GM18508 (cell line): ENCODE measurements around the gene CTXN3.

ENCODE experiments used
- ATAC-seq: cut with Tn5 transposase; IDR thresholded peaks from one replicate; pipeline ENCODE4 v1.9.1; 2021; ENCODE audit warnings: moderate number of reproducible peaks; ENCODE audit not compliant: insufficient read depth, unreplicated experiment

CTXN3 gene

DNA sequence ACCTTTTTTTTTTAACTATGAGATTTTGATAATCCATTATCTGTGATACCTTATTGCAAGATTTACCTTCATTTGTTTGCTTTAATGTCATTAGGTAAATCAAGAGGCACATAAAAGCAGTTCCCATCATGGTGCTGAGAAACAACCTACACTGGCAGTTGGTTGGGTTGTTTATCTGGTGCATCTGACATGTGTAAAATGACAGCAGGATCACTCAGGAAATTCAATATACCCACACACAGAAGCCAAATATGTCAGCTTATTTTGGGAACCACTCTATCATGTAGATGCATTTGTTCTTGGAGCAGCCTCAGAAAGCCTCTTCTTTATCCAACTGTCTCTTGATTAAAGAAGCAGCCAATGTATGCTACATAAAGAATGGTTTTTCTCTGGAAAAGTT is 46.5 kb downstream of the CTXN3 start:
- no peak for ATAC-seq

DNA sequence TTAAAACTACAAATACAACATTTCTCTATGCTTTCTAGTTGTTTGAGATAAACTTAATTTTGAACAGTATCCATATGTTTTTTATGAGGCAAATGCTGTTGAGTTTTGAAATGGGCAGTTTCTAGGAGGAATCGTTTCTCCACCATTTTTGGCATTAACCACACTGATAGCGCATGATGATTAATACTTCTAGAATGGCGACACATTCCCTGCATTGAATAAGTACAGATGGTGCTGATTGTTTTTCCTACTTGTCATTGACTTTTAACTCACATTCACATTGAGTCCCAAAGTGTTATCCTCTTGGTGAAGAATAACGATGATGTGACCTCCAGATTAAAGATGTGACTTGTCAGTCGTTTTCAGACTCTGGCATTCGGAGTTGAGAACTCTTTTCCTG is 47.8 kb downstream of the CTXN3 start:
- no peak for ATAC-seq

DNA sequence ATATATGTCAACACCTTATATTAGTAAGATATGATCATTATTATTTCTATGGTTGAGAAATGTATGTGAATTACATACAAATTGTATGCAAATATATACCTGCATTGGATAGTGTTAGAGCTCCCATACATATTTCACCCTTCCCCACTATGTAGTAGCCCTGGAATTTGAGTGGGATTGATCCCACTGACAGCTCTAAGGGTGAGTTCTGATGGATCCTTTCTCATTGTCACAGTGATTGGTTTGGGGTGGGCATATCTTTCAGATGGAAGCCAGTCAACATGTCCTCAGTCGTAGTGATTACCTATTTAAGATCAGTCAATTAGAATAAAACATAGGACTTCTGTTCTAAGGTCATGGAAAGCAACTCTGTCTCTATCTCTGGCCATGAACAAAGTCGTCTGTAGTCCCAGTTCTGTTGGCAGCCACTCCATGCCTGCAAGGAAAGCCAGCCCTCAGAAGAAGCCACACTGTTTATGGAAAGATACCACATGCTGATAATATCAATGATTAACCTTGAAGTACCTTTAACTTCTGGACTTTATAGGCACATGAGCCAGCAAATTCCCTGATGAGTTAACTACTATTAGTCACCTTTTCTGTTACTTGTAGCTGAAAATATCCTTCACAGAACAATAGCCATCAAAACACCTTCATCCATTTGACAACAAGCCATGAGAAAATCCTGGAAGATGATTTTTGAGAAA is 49.2 kb downstream of the CTXN3 start:
- no peak for ATAC-seq

DNA sequence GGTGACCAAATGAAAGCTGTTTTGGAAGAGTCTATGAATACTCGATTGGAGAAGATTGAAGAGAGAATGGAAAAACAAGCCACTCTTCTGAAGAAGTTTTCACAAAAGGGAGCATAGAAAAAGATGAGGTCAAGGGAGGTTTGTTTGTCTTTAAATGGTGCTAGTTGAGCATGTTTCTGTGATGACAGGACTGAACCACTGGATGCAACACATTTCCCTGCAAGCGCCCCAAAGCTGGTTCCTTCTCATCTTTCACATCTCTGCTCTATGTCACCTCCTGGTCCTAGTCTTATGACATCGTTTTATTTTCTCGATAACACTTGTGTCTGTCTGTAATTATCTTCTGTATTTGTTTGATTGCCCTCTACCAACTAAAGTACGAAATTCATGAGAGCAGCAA is 50.5 kb downstream of the CTXN3 start:
- ATAC-seq: no peak

DNA sequence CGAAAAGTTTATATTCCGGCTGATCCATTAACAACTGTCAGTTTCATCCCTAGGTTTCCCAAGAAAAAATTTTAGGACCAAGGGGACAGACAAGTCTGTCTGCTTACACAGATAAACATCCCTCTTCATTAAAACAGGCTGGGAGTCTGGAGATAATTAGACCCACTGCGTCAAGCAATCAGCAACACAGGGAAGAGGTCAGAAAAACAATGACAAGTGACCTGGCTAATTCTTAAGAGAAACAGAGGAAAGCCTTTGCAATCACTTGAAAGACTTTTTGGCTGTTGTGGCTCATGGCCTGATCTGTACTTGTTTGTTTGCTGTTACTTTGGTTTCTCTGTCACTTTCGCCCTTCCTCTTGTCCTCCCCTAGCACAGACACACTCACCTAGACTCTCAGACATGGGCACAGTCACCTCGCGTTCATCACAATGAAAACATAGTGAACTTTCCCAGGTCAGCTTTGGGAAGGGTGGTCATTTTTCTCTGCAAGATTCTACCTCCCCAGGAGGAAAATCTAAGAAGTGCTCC is 51.4 kb downstream of the CTXN3 start:
- no peak for ATAC-seq

DNA sequence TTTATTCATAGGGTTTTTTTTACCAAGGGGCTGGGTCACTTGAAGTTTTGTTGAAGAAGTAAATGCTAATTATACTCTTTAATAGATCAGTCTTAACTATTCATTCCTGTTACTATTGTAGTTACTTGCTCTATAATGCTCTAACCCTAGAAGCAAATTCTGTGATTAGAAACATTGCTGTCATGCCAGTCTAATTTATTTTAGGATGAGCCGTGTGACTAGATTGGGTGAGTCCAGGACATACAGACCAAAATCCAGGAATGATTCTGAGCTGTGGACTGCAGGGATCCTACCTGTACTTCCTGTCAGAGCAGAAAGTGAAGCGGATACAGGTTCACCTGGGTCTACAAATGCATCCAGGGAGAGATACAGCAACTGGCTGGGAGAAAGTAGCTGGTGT is 53.6 kb downstream of the CTXN3 start:
- no peak for ATAC-seq

DNA sequence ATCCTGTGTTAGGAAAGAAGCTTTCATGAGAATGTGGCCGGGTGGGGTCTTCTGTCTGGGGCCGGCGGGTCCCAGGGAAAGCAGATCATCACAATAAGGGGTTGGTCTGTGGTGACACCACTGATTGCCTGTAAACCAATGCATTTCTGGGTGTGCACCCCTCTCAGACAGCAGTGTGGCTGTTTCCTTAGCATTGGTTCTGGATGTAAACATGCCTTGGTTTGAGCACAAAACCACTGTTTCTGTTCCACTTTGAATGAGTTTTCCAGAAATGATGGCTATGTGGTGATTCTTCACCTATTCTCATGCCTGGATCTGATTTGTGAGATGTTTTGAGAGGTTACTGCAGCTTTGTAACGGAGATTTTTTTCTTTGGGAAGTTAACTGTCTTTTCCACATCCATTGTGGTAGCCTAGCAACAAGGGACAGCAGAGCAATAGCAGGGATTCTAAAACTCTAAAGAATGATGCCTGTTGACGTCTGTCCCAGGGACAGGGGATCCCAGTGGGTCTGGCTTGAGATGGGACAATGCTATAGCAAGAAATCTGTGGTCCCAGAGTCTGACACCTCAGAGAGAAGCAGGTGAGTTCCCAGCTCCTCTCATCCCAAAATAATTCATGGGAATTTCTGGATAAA is 54.2 kb downstream of the CTXN3 start, which contains the start of gene CCDC192:
CCDC192 (plus strand) TSS at position 466 of the 636 bp plus-strand sequence; CDS start at position 521, 55 bp downstream.
- no peak for ATAC-seq

DNA sequence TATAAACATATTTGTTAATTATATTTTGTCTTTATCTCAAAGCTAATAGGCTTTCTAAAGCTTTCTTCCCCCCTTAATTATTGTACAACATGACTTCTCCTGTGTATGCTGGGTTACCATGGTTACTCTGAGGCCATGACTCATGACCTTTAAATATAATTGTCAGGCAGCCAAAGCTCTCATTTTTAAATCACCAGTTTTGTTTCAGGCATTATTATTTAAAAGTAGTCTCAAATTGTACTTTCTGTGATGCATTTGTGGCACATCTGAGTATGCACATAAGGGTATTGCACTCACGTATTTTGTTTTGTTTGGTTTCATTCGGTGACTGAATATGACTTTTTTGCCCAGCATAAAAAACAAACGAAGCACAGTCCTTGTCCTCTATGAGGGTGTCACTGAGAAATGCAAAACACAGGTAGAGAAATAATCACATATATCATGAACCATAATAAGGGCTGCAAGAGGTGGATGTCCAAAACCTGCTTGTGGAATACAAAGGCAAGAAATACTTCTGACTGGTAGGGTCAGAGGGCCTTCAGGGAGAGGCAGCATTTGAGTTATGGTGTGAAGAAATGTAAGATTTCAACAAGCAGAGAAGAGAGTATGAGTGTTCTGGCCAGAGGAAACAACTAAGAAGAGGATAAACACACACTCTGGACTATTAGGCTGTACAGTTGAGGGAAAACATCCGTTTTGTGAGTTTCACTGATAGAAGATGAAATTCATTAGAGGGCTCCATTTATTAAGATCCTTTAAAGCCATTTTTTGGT is 56.4 kb downstream of the CTXN3 start:
- no peak for ATAC-seq

DNA sequence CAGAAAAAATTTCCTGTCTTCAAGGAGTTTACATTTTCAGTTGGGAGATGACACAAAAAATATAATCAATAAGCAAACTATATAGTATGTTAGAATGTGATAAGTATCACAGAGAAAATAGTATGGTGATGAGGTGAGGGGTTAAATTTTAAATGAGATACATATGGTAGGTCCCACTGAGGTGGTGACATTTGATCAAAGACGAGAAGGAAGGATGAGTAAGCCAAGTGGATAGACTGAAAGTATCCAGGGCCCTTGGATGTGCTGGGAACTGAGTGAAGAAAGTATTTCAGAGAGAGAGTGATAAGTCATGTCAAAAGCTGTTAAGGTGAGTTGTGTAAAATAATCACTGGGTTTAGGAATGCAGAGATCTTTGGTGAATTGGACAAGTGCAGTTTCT is 57.8 kb downstream of the CTXN3 start:
- ATAC-seq: no peak

DNA sequence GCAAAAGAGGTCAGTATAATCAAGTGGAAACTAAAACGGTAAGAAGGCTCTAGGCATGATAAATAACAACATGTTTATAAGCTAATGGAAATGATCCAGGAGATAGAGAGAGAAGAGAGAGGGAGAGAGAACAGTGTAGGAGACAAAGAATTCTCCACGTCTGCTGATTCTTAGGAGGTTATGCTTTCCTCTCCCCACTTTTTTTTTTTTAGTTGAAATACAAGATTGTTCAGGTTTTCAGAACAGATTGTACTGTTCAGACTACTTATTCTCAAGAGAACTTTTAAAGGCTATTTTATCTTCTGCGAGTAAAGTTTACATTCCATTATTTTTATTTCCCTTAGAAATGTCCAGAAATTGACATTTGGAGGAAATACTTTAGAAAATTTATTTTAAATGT is 58.3 kb downstream of the CTXN3 start:
- no peak for ATAC-seq
